K562 (cell line): ENCODE results near the gene PRM2. TPM values are rescaled to one million over a fixed set of nuclear protein-coding genes. Genes with fewer than 3 reads are reported as not detected.

Source experiments
- ARNT ChIP-seq, 2 experiments: fragments of 450-650 bp; IDR thresholded peaks; 2 replicates each; pipeline ENCODE4 v1.6.1; 2016; ENCODE audit warnings: mild to moderate bottlenecking in 1 of 2
- BMI1 ChIP-seq: fragments of 150-350 bp; IDR thresholded peaks from 2 replicates; pipeline ENCODE4 v1.6.1; 2014; ENCODE audit warnings: low read length
- FOXK1 ChIP-seq: sonication (generic); formaldehyde crosslinking; IDR thresholded peaks from 2 replicates; pipeline ENCODE4 v1.8.0; 2022; ENCODE audit warnings: missing genetic modification reagents, mild to moderate bottlenecking, borderline replicate concordance
- HSF4 ChIP-seq: fragments of 250-450 bp; sonication (Bioruptor Pico); IDR thresholded peaks from 2 replicates; pipeline ENCODE4 v2.1.2; 2022; ENCODE audit warnings: mild to moderate bottlenecking, moderate library complexity, borderline replicate concordance
- KHSRP ChIP-seq: fragments of 450-650 bp; IDR thresholded peaks from 2 replicates; pipeline ENCODE4 v1.6.1; 2017
- L3MBTL2 ChIP-seq: fragments of 450-650 bp; IDR thresholded peaks from 2 replicates; pipeline ENCODE4 v1.6.1; 2016; ENCODE audit warnings: mild to moderate bottlenecking, moderate library complexity
- MCM5 ChIP-seq: fragments of 450-650 bp; IDR thresholded peaks from 2 replicates; pipeline ENCODE4 v1.6.1; 2016; ENCODE audit warnings: low read depth
- MYNN ChIP-seq, 2 experiments: sonication (generic); formaldehyde crosslinking in 1 of 2; IDR thresholded peaks; 2 replicates each; pipeline versions ENCODE4 v1.5.0 to v1.6.1; 2016 to 2020; ENCODE audit warnings: antibody characterized with exemption in 1 of 2, missing genetic modification reagents in 1 of 2
- NCOA2 ChIP-seq, 2 experiments: fragments of 450-650 bp; IDR thresholded peaks; 2 replicates each; pipeline ENCODE4 v1.6.1; 2018; ENCODE audit warnings: mild to moderate bottlenecking in 2 of 2, moderate library complexity in 1 of 2; ENCODE audit not compliant: partially characterized antibody in 2 of 2
- NFIX ChIP-seq: fragments of 250-450 bp; sonication (Bioruptor Pico); IDR thresholded peaks from 2 replicates; pipeline ENCODE4 v1.4.0; 2020; ENCODE audit warnings: low read depth, mild to moderate bottlenecking, moderate library complexity
- NR1H2 ChIP-seq: sonication (generic); formaldehyde crosslinking; IDR thresholded peaks from 2 replicates; pipeline ENCODE4 v1.4.0; 2020; ENCODE audit warnings: mild to moderate bottlenecking, missing genetic modification reagents
- PHTF2 ChIP-seq: fragments of 250-450 bp; sonication (Bioruptor Pico); IDR thresholded peaks from 2 replicates; pipeline ENCODE4 v1.5.0; 2021; ENCODE audit warnings: mild to moderate bottlenecking
- PML ChIP-seq: IDR thresholded peaks from 2 replicates; pipeline ENCODE4 v1.6.1; 2012; ENCODE audit warnings: low read length, inconsistent platforms
- POLR2A ChIP-seq: fragments of 450-650 bp; conservative IDR thresholded peaks from 2 replicates; pipeline ENCODE4 v1.6.1; 2016
- POLR2AphosphoS2 ChIP-seq: IDR thresholded peaks from 2 replicates; pipeline ENCODE4 v1.6.1; 2012; ENCODE audit warnings: low read length, improper control_type of control experiment
- POLR2AphosphoS5 ChIP-seq: IDR thresholded peaks from 2 replicates; pipeline ENCODE4 v1.6.1; 2011; ENCODE audit warnings: mild to moderate bottlenecking, low read depth, low read length, moderate library complexity; ENCODE audit not compliant: control insufficient read depth, insufficient read depth
- POLR2G ChIP-seq: fragments of 200-400 bp; formaldehyde crosslinking; IDR thresholded peaks from 2 replicates; pipeline ENCODE4 v1.6.1; 2017; ENCODE audit warnings: low read depth, mild to moderate bottlenecking, antibody characterized with exemption, low read length, moderate library complexity
- SAP30 ChIP-seq: fragments of 200-600 bp; sonication (generic); IDR thresholded peaks from 2 replicates; pipeline ENCODE4 v1.6.1; 2012; ENCODE audit warnings: borderline replicate concordance, low read depth, mild to moderate bottlenecking, moderate library complexity, low read length, control low read depth, inconsistent platforms; ENCODE audit not compliant: insufficient read depth, poor library complexity, severe bottlenecking
- SMARCA5 ChIP-seq: fragments of 450-650 bp; IDR thresholded peaks from 2 replicates; pipeline ENCODE4 v1.6.1; 2016
- SRSF3 ChIP-seq: fragments of 200-400 bp; formaldehyde crosslinking; IDR thresholded peaks from 2 replicates; pipeline ENCODE4 v1.6.1; 2016; ENCODE audit warnings: mild to moderate bottlenecking, low read length, moderate library complexity; ENCODE audit not compliant: insufficient read depth
- STAT5A ChIP-seq: IDR thresholded peaks from 2 replicates; pipeline ENCODE4 v1.6.1; 2012; ENCODE audit warnings: low read length, inconsistent platforms, borderline replicate concordance
- ZFP36 ChIP-seq: fragments of 150-350 bp; IDR thresholded peaks from 2 replicates; pipeline ENCODE4 v1.6.1; 2018; ENCODE audit warnings: low read length, low read depth; ENCODE audit not compliant: partially characterized antibody
- ZNF121 ChIP-seq: sonication (generic); formaldehyde crosslinking; conservative IDR thresholded peaks from 2 replicates; pipeline ENCODE4 v1.8.0; 2022; ENCODE audit warnings: missing genetic modification reagents
- polyA plus RNA-seq, 8 experiments: library from polyadenylated mRNA; depleted of rRNA in 4 of 8; stranded (reverse) in 5 of 8; unstranded in 3 of 8; fragments of >200 nt; fragmentation: Nextera tagmentation in 2 of 8; fragmentation: Illumina TruSeq in 1 of 8; extraction: Ambion mirVana in 2 of 8; extraction: Trizol in 1 of 8; gene quantifications; 2 replicates each; pipeline versions ENCODE4 v1.2.1 to v1.2.3, GENCODE V29; 2011 to 2014; ENCODE audit warnings: inconsistent platforms in 1 of 8, missing spikeins in 1 of 8
- total RNA-seq, 7 experiments: library from RNA; depleted of rRNA in 6 of 7; stranded (reverse); fragments of >200 nt in 6 of 7; fragmentation: Illumina TruSeq in 2 of 7; extraction: Trizol in 2 of 7; gene quantifications; 2 replicates each; pipeline versions ENCODE4 v1.2.1 to v1.2.3, GENCODE V29; 2011 to 2021; ENCODE audit warnings: low replicate concordance in 1 of 7
- TF ChIP-seq, protein P1 (sequence below): fragments of 150-350 bp; conservative IDR thresholded peaks from 2 replicates; pipeline ENCODE4 v1.6.1; 2014; ENCODE audit warnings: low read length
- TF ChIP-seq, protein P2 (sequence below): fragments of 450-650 bp; formaldehyde crosslinking; IDR thresholded peaks from 2 replicates; pipeline ENCODE4 v1.4.0; 2022; ENCODE audit warnings: missing genetic modification characterization
- TF ChIP-seq, protein P3 (sequence below): sonication (generic); formaldehyde crosslinking; IDR thresholded peaks from 2 replicates; pipeline ENCODE4 v1.8.1; 2023; ENCODE audit warnings: mild to moderate bottlenecking, missing genetic modification reagents

Gene PRM2
- total and polyA plus RNA-seq, 9 of the 15 experiments (the other 6 are each of a cell fraction or from before 2014, with no cell fraction given): not detected

DNA sequence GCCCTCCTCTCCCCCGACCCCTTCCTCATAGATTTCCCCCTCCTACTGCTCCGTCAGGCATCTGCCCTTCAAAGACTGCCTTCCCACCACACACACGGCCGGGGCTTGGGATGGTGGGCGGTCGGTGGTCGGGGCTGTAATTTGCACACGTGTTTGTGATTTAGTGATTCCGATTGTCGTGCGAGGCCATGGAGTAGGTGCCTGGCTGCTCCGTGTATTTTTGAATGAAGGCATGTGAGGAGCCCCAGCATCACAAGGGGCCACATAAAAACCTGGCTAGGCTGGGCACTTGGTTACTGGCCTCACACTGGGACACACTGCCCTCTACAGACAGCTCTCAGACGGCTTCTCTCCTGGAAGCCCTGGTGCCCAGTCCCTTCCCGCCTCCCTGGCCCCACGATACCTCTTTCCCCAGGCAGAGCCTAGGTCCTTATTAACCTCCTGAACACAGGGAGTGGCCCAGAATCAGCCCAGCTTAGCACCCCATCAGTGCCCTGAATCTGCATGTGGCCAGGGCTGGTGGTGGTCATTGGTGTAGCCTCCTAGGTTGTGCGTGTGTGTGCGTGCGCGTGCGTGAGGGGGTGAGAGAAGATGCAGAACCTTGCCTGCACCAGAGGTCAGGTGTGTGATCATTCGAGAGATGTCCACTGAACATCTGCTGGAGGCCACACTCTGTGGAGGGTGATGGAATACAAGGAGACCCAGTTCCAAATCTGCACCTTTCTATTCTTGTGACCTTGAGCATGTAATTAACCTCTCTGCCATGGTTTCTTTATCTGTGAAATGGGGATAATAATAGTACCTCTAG lies 18.9 kb downstream of the PRM2 start (continued):
- no peak for TF ChIP-seq HSF4 (CRISPR knock-in tag)
- peak; percentile 60 for TF ChIP-seq L3MBTL2
- no peak for TF ChIP-seq POLR2AphosphoS5
- no peak for TF ChIP-seq MCM5
- TF ChIP-seq NCOA2 (IDR thresholded peaks at IDR 0.05; ENCODE audit: partially characterized antibody in 2 of 2): no peak
- TF ChIP-seq ZNF121 (CRISPR knock-in tag): no peak
- no peak for TF ChIP-seq ZFP36
- TF ChIP-seq STAT5A: no peak
- TF ChIP-seq, protein P1, sequence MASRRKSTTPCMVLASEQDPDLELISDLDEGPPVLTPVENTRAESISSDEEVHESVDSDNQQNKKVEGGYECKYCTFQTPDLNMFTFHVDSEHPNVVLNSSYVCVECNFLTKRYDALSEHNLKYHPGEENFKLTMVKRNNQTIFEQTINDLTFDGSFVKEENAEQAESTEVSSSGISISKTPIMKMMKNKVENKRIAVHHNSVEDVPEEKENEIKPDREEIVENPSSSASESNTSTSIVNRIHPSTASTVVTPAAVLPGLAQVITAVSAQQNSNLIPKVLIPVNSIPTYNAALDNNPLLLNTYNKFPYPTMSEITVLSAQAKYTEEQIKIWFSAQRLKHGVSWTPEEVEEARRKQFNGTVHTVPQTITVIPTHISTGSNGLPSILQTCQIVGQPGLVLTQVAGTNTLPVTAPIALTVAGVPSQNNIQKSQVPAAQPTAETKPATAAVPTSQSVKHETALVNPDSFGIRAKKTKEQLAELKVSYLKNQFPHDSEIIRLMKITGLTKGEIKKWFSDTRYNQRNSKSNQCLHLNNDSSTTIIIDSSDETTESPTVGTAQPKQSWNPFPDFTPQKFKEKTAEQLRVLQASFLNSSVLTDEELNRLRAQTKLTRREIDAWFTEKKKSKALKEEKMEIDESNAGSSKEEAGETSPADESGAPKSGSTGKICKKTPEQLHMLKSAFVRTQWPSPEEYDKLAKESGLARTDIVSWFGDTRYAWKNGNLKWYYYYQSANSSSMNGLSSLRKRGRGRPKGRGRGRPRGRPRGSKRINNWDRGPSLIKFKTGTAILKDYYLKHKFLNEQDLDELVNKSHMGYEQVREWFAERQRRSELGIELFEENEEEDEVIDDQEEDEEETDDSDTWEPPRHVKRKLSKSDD: no peak
- TF ChIP-seq BMI1: no peak
- no peak for TF ChIP-seq NR1H2 (CRISPR knock-in tag)
- no peak for TF ChIP-seq SRSF3
- no peak for TF ChIP-seq SAP30
- TF ChIP-seq, protein P2, sequence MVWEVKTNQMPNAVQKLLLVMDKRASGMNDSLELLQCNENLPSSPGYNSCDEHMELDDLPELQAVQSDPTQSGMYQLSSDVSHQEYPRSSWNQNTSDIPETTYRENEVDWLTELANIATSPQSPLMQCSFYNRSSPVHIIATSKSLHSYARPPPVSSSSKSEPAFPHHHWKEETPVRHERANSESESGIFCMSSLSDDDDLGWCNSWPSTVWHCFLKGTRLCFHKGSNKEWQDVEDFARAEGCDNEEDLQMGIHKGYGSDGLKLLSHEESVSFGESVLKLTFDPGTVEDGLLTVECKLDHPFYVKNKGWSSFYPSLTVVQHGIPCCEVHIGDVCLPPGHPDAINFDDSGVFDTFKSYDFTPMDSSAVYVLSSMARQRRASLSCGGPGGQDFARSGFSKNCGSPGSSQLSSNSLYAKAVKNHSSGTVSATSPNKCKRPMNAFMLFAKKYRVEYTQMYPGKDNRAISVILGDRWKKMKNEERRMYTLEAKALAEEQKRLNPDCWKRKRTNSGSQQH (CRISPR knock-in tag): no peak
- TF ChIP-seq FOXK1 (CRISPR knock-in tag): no peak
- no peak for TF ChIP-seq SMARCA5
- no peak for TF ChIP-seq POLR2G
- TF ChIP-seq, protein P3, sequence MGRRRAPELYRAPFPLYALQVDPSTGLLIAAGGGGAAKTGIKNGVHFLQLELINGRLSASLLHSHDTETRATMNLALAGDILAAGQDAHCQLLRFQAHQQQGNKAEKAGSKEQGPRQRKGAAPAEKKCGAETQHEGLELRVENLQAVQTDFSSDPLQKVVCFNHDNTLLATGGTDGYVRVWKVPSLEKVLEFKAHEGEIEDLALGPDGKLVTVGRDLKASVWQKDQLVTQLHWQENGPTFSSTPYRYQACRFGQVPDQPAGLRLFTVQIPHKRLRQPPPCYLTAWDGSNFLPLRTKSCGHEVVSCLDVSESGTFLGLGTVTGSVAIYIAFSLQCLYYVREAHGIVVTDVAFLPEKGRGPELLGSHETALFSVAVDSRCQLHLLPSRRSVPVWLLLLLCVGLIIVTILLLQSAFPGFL (CRISPR knock-in tag): no peak
- TF ChIP-seq MYNN (IDR thresholded peaks at IDR 0.05): peak; percentile 68
- no peak for TF ChIP-seq MYNN (CRISPR knock-in tag; IDR thresholded peaks at IDR 0.05)
- no peak for TF ChIP-seq PHTF2 (CRISPR knock-in tag)
- no peak for TF ChIP-seq POLR2A
- no peak for TF ChIP-seq NFIX
- TF ChIP-seq KHSRP: no peak
- no peak for TF ChIP-seq ARNT (IDR thresholded peaks at IDR 0.05)
- no peak for TF ChIP-seq PML
- no peak for TF ChIP-seq POLR2AphosphoS2
